LNCAP (cell line): ENCODE measurements around the gene BCAS3.

Experiments used
- CTCF ChIP-seq: fragments of 450-650 bp; IDR thresholded peaks from 2 replicates; pipeline ENCODE4 v1.5.1; 2017; ENCODE audit warnings: mild to moderate bottlenecking

Gene BCAS3

GRCh38 chr17:61380836-61381525 lies 703.3 kb downstream of the BCAS3 start:
- TF ChIP-seq CTCF = no peak

GRCh38 chr17:61381537-61381936 lies 703.9 kb downstream of the BCAS3 start:
- no peak for TF ChIP-seq CTCF

- TF ChIP-seq CTCF = no peak
These were observed 705.4 kb downstream of the BCAS3 start for GRCh38 chr17:61382796-61383688.

GRCh38 chr17:61383689-61384201 lies 706.1 kb downstream of the BCAS3 start:
- TF ChIP-seq CTCF = no peak

GRCh38 chr17:61384354-61384691 lies 706.7 kb downstream of the BCAS3 start:
- no peak for TF ChIP-seq CTCF

GRCh38 chr17:61384692-61385576 lies 707.3 kb downstream of the BCAS3 start:
- TF ChIP-seq CTCF = no peak

- no peak for TF ChIP-seq CTCF
These were observed 708.1 kb downstream of the BCAS3 start for GRCh38 chr17:61385577-61386236.
